ENCODE results near the gene LRP1B.

LRP1B gene

GRCh38 chr2:140565756-140566155 lies 1565.1 kb downstream of the LRP1B start:
- no peak overlapping the region for H3K4me3 ChIP-seq (ENCODE audit: low read length)
- H3F3A ChIP-seq (ENCODE audit: control insufficient read depth, insufficient read depth) = no peaks in the 10 kb centered on the region
- no peaks in the 10 kb centered on the region for H4K20me1 ChIP-seq (ENCODE audit: control insufficient read depth, insufficient read depth, low read depth, low read length)
- no peak overlapping the region for H3K4me2 ChIP-seq (ENCODE audit: low read length)
- no peaks in the 10 kb centered on the region; the same call in 1 of the 2 replicates for H3K9me3 ChIP-seq (ENCODE audit: control insufficient read depth, insufficient read depth, low read length)
- no peaks in the 10 kb centered on the region for H3K4me1 ChIP-seq (ENCODE audit: control insufficient read depth, low read length)
- no peaks in the 10 kb centered on the region for H3K27me3 ChIP-seq (ENCODE audit: control insufficient read depth, low read length)
- H3K36me3 ChIP-seq (ENCODE audit: control insufficient read depth, low read length) = no peaks in the 10 kb centered on the region
- no peaks in the 10 kb centered on the region for H3K9me2 ChIP-seq (replicated peaks; ENCODE audit: control insufficient read depth, low read length)
- no peak overlapping the region for H3K27ac ChIP-seq (ENCODE audit: low read depth, low read length)
- TF ChIP-seq, protein P1, sequence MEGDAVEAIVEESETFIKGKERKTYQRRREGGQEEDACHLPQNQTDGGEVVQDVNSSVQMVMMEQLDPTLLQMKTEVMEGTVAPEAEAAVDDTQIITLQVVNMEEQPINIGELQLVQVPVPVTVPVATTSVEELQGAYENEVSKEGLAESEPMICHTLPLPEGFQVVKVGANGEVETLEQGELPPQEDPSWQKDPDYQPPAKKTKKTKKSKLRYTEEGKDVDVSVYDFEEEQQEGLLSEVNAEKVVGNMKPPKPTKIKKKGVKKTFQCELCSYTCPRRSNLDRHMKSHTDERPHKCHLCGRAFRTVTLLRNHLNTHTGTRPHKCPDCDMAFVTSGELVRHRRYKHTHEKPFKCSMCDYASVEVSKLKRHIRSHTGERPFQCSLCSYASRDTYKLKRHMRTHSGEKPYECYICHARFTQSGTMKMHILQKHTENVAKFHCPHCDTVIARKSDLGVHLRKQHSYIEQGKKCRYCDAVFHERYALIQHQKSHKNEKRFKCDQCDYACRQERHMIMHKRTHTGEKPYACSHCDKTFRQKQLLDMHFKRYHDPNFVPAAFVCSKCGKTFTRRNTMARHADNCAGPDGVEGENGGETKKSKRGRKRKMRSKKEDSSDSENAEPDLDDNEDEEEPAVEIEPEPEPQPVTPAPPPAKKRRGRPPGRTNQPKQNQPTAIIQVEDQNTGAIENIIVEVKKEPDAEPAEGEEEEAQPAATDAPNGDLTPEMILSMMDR (IDR thresholded peaks at IDR 0.05; ENCODE audit: low read depth, low read length, poor library complexity, severe bottlenecking) = no peak
- TF ChIP-seq EZH2phosphoT487 (IDR thresholded peaks at IDR 0.05; ENCODE audit: borderline replicate concordance, low read length) = no peak
- no peaks in the 10 kb centered on the region for H3K79me2 ChIP-seq (ENCODE audit: control insufficient read depth, low read length)

DNA sequence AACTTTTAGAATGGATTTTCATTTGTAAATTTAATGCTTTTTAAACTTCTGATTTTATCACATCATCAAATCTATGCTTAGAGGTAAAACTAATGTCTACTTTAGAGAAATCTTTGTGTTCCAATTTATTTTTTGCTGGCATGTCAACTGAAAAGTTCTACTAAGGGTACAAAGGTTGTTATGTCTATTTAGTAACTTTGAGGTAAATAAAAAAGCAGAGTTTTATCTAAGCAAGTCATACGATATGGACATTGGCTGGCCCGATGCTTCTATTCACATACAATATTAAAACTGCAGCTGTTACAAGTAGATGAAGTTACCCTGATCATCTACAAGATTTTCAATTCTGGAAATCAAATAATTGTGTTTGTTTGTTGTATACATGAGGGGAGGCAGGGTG lies 1575.1 kb downstream of the LRP1B start:
- no peaks in the 10 kb centered on the region for H3K4me1 ChIP-seq (ENCODE audit: control insufficient read depth, low read length)
- no peaks in the 10 kb centered on the region for H3K36me3 ChIP-seq (ENCODE audit: control insufficient read depth, low read length)
- TF ChIP-seq, protein P1 (IDR thresholded peaks at IDR 0.05; ENCODE audit: low read depth, low read length, poor library complexity, severe bottlenecking) = no peak
- TF ChIP-seq EZH2phosphoT487 (IDR thresholded peaks at IDR 0.05; ENCODE audit: borderline replicate concordance, low read length) = no peak
- H4K20me1 ChIP-seq (ENCODE audit: control insufficient read depth, insufficient read depth, low read depth, low read length) = no peaks in the 10 kb centered on the region
- no peaks in the 10 kb centered on the region for H3F3A ChIP-seq (ENCODE audit: control insufficient read depth, insufficient read depth)
- no peak overlapping the region for H3K4me3 ChIP-seq (ENCODE audit: low read length)
- no peak overlapping the region for H3K27ac ChIP-seq (ENCODE audit: low read depth, low read length)
- no peaks in the 10 kb centered on the region for H3K27me3 ChIP-seq (ENCODE audit: control insufficient read depth, low read length)
- no peaks in the 10 kb centered on the region for H3K79me2 ChIP-seq (ENCODE audit: control insufficient read depth, low read length)
- no peaks in the 10 kb centered on the region for H3K9me2 ChIP-seq (replicated peaks; ENCODE audit: control insufficient read depth, low read length)
- no peak overlapping the region for H3K4me2 ChIP-seq (ENCODE audit: low read length)
- H3K9me3 ChIP-seq (ENCODE audit: control insufficient read depth, insufficient read depth, low read length) = no peaks in the 10 kb centered on the region

DNA sequence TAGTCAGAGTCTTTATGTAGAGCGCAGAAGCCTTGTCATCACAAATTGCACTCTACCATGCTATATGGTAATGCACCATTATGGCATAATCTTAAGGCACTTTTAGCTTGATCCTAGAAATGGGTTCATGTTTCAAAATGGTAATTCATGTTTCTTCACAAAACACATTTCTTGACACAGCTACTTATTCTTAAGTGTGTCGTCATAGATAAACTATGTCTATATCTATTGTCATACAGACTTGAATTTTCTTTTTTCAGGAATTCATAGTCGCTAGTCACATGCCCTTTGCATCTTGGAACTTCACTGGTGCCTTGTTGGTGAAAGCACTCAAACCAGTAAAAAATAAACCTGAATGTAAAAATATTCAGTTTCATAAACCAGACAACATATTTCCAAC lies 1578.2 kb downstream of the LRP1B start:
- Histone ChIP-seq H4K20me1 (ENCODE audit: control insufficient read depth, insufficient read depth, low read depth, low read length) (no peaks in the 10 kb centered on the region), H3K36me3 (ENCODE audit: control insufficient read depth, low read length) (no peaks in the 10 kb centered on the region), H3K9me3 (ENCODE audit: control insufficient read depth, insufficient read depth, low read length) (no peaks in the 10 kb centered on the region), H3K27me3 (ENCODE audit: control insufficient read depth, low read length) (no peaks in the 10 kb centered on the region), H3K9me2 (replicated peaks; ENCODE audit: control insufficient read depth, low read length) (no peaks in the 10 kb centered on the region), H3K4me3 (ENCODE audit: low read length) (no peak overlapping the region), H3K4me2 (ENCODE audit: low read length) (no peak overlapping the region), H3F3A (ENCODE audit: control insufficient read depth, insufficient read depth) (no peaks in the 10 kb centered on the region), H3K4me1 (ENCODE audit: control insufficient read depth, low read length) (no peaks in the 10 kb centered on the region), H3K27ac (ENCODE audit: low read depth, low read length) (no peak overlapping the region), H3K79me2 (ENCODE audit: control insufficient read depth, low read length) (no peaks in the 10 kb centered on the region)
- TF ChIP-seq EZH2phosphoT487 (IDR thresholded peaks at IDR 0.05; ENCODE audit: borderline replicate concordance, low read length) = no peak
- TF ChIP-seq, protein P1 (IDR thresholded peaks at IDR 0.05; ENCODE audit: low read depth, low read length, poor library complexity, severe bottlenecking) = no peak

DNA sequence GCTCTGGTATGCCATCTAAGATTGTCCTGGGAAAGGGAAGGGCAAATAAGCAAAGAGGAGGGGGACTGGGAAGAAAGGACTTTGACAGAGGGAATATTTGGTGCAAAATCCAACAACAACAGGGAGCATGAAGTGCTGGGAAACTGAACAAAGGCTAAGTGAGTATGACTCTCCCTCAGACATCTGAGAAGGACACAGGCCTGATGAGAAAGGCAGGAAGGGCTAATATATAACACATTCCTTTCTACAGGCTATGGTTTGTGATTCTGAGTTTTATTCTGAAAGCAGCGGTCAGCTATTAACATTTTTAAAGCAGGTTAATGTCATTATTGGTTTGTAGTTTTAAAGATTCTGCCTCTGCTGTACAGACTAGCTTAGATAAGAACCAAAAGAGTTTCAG lies 1579.5 kb downstream of the LRP1B start:
- Histone ChIP-seq H3K27ac (ENCODE audit: low read depth, low read length) (no peak overlapping the region), H3K27me3 (ENCODE audit: control insufficient read depth, low read length) (no peaks in the 10 kb centered on the region), H3K36me3 (ENCODE audit: control insufficient read depth, low read length) (no peaks in the 10 kb centered on the region), H3F3A (ENCODE audit: control insufficient read depth, insufficient read depth) (no peaks in the 10 kb centered on the region), H3K4me2 (ENCODE audit: low read length) (no peak overlapping the region), H3K9me2 (replicated peaks; ENCODE audit: control insufficient read depth, low read length) (no peaks in the 10 kb centered on the region), H3K4me3 (ENCODE audit: low read length) (no peak overlapping the region), H3K79me2 (ENCODE audit: control insufficient read depth, low read length) (no peaks in the 10 kb centered on the region), H4K20me1 (ENCODE audit: control insufficient read depth, insufficient read depth, low read depth, low read length) (no peaks in the 10 kb centered on the region), H3K9me3 (ENCODE audit: control insufficient read depth, insufficient read depth, low read length) (no peaks in the 10 kb centered on the region), H3K4me1 (ENCODE audit: control insufficient read depth, low read length) (no peaks in the 10 kb centered on the region)
- no peak for TF ChIP-seq EZH2phosphoT487 (IDR thresholded peaks at IDR 0.05; ENCODE audit: borderline replicate concordance, low read length)
